ENCODE data around the gene RNLS.
"Not testable (repeated sequence)": the region's sequence is repeated elsewhere in the genome, so short reads cannot be mapped to it uniquely, and the experiment has no call there.

DNA sequence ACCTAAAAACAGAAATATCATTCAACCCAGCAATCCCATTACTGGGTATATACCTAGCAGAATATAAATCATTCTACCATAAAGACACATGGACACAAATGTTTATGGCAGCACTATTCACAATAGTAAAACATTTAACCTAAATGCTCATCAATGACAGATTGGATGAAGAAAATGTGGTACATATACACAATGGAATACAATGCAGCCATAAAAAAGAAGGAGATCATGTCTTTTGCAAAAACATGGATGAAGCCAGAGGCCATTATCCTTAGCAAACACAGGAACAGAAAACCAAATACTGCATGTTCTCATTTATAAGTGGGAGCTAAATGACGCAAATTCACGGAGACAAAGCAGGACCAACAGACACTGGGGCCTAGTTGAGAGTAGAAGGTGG is 96.3 kb downstream of the RNLS start:
- TF ChIP-seq, protein P1, sequence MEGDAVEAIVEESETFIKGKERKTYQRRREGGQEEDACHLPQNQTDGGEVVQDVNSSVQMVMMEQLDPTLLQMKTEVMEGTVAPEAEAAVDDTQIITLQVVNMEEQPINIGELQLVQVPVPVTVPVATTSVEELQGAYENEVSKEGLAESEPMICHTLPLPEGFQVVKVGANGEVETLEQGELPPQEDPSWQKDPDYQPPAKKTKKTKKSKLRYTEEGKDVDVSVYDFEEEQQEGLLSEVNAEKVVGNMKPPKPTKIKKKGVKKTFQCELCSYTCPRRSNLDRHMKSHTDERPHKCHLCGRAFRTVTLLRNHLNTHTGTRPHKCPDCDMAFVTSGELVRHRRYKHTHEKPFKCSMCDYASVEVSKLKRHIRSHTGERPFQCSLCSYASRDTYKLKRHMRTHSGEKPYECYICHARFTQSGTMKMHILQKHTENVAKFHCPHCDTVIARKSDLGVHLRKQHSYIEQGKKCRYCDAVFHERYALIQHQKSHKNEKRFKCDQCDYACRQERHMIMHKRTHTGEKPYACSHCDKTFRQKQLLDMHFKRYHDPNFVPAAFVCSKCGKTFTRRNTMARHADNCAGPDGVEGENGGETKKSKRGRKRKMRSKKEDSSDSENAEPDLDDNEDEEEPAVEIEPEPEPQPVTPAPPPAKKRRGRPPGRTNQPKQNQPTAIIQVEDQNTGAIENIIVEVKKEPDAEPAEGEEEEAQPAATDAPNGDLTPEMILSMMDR (conservative IDR thresholded peaks at IDR 0.05 in 1 of 2, IDR thresholded peaks at IDR 0.05 in 1 of 2; ENCODE audit: extremely low read depth in 1 of 2, insufficient read depth in 1 of 2, low read depth in 1 of 2, low read length in 2 of 2), result not testable (repeated sequence)
- not testable (repeated sequence) for TF ChIP-seq EZH2 (IDR thresholded peaks at IDR 0.05; ENCODE audit: borderline replicate concordance, low read length)

All from mammary epithelial cell (primary cell).